A549 (cell line): ENCODE data around the gene UNC5A.

Experiments
- CHD2 ChIP-seq: fragments of 150-350 bp; IDR thresholded peaks from 2 replicates; pipeline ENCODE4 v1.6.1; 2014; ENCODE audit warnings: low read length; ENCODE audit not compliant: partially characterized antibody
- JUN ChIP-seq, 2 experiments: fragments of >200 bp; sonication (Bioruptor Twin); formaldehyde crosslinking; IDR thresholded peaks; 2 replicates in 1 of 2; 3 replicates in 1 of 2; pipeline ENCODE4 v1.6.1; 2016 to 2017
- TF ChIP-seq, protein P1 (sequence below): fragments of 200-600 bp; sonication (generic); IDR thresholded peaks from 2 replicates; pipeline ENCODE4 v1.6.1; 2016; ENCODE audit warnings: antibody characterized with exemption, mild to moderate bottlenecking, moderate library complexity

DNA sequence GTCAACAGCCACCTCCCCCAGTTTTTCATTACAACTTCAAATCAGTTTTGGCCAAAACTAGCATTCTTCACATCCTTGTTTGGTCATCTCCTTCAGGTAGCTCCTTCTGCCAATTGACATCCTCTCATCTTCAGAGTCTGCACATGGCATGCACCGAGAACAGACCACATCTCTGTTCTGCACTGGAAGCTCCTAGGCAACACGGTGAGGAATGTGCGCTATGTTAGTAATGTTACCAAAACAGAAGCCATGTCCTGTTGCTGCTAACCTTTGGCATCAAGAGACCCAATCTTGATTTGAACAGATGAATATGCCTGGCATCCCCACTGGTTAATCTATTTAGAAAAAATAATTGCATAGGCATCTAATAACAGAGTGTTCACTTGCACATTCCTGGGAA is 93.9 kb downstream of the UNC5A start:
- TF ChIP-seq CHD2: no peak
- TF ChIP-seq, protein P1, sequence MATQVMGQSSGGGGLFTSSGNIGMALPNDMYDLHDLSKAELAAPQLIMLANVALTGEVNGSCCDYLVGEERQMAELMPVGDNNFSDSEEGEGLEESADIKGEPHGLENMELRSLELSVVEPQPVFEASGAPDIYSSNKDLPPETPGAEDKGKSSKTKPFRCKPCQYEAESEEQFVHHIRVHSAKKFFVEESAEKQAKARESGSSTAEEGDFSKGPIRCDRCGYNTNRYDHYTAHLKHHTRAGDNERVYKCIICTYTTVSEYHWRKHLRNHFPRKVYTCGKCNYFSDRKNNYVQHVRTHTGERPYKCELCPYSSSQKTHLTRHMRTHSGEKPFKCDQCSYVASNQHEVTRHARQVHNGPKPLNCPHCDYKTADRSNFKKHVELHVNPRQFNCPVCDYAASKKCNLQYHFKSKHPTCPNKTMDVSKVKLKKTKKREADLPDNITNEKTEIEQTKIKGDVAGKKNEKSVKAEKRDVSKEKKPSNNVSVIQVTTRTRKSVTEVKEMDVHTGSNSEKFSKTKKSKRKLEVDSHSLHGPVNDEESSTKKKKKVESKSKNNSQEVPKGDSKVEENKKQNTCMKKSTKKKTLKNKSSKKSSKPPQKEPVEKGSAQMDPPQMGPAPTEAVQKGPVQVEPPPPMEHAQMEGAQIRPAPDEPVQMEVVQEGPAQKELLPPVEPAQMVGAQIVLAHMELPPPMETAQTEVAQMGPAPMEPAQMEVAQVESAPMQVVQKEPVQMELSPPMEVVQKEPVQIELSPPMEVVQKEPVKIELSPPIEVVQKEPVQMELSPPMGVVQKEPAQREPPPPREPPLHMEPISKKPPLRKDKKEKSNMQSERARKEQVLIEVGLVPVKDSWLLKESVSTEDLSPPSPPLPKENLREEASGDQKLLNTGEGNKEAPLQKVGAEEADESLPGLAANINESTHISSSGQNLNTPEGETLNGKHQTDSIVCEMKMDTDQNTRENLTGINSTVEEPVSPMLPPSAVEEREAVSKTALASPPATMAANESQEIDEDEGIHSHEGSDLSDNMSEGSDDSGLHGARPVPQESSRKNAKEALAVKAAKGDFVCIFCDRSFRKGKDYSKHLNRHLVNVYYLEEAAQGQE: no peak
- TF ChIP-seq JUN (IDR thresholded peaks at IDR 0.05): no peak
